ENCODE results near the gene GNPTAB. TPM values are rescaled to one million over a fixed set of nuclear protein-coding genes. Genes with fewer than 3 reads are reported as not detected.

GNPTAB gene
- total and polyA plus RNA-seq, 2 of the 13 experiments (the other 11 are each of a cell fraction or from before 2014, with no cell fraction given), result 13.6 to 19.4 TPM

DNA sequence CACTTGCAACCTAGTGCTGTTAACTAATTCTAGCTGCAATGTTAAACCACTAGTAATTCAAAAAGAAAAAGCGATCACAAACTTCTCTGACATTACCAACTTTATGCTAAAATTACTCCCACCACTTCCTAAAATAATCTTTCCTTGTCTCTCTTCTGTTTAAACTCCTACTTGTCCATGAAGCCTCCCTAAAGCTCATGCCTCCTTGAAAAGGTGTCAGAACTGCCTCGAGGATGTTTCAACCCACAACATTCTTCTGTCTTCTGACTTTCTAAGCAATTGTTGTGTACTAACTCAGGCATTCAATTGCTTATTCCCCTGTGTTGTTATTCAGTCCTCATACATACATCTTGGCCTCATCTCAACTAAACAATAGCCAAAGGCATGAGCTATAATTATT is 5.9 kb downstream of the GNPTAB start (continued):
- TF ChIP-seq, protein P1, sequence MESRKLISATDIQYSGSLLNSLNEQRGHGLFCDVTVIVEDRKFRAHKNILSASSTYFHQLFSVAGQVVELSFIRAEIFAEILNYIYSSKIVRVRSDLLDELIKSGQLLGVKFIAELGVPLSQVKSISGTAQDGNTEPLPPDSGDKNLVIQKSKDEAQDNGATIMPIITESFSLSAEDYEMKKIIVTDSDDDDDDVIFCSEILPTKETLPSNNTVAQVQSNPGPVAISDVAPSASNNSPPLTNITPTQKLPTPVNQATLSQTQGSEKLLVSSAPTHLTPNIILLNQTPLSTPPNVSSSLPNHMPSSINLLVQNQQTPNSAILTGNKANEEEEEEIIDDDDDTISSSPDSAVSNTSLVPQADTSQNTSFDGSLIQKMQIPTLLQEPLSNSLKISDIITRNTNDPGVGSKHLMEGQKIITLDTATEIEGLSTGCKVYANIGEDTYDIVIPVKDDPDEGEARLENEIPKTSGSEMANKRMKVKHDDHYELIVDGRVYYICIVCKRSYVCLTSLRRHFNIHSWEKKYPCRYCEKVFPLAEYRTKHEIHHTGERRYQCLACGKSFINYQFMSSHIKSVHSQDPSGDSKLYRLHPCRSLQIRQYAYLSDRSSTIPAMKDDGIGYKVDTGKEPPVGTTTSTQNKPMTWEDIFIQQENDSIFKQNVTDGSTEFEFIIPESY (CRISPR knock-in tag; IDR thresholded peaks at IDR 0.05), result no peak

DNA sequence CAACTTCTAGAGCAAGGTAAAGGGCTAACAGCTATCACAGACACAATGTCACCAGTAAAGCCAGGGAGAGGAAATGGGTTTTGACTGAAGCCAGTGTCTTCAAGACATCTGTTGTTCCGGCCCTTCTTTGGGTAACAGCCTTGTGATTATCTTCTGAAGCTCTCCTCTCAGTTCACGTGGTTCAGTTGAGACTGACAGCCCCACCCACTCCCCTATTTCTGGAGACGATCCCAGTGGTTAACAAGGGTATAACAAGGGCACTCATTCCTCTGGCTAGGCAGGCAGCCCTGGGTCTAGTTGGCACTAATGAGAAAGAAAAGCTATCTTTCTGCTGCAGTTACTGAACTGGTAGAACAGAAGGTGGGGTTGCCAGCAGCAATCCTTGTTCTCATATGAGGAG is 6.9 kb downstream of the GNPTAB start:
- H3K4me2 ChIP-seq (ENCODE audit: low read depth, low read length), result no peak overlapping the region
- FAIRE-seq, result no peak
- H3K4me1 ChIP-seq (ENCODE audit: insufficient read depth, low read length), result peaks cover 14% of the 10 kb centered on the region
- H3K27me3 ChIP-seq (ENCODE audit: control insufficient read depth in 1 of 2, insufficient read depth in 2 of 2, low read length in 2 of 2), result no peaks in the 10 kb centered on the region
- intact Hi-C loops (cut with micrococcal nuclease; ENCODE audit: unreplicated experiment), result no loop called here
- no peak overlapping the region for H3K27ac ChIP-seq (ENCODE audit: extremely low read length, insufficient read depth, low read length)
- H3K36me3 ChIP-seq (replicated peaks in 1 of 2; ENCODE audit: control insufficient read depth in 1 of 2, insufficient read depth in 2 of 2, low read length in 2 of 2), result no peaks in the 10 kb centered on the region
- TF ChIP-seq ZNF331 (CRISPR knock-in tag; IDR thresholded peaks at IDR 0.05) (no peak), NR1H2 (CRISPR knock-in tag; IDR thresholded peaks at IDR 0.05; ENCODE audit: borderline replicate concordance, low read depth) (no peak), ZNF326 (CRISPR knock-in tag; IDR thresholded peaks at IDR 0.05; ENCODE audit: borderline replicate concordance) (no peak), ZNF34 (CRISPR knock-in tag; IDR thresholded peaks at IDR 0.05; ENCODE audit: borderline replicate concordance) (no peak)
- H3K4me3 ChIP-seq (replicated peaks in 1 of 3; ENCODE audit: insufficient read depth in 1 of 3, low read depth in 2 of 3, low read length in 3 of 3), result no peak overlapping the region
- H4K20me1 ChIP-seq (ENCODE audit: insufficient read depth, low read length), result no peaks in the 10 kb centered on the region
- peak; percentile 90 for ATAC-seq
- CTCF ChIA-PET (ENCODE audit: low intra/inter-chr PET ratio, low total read pairs), result no interaction called here
- WGBS (ENCODE audit: low lambda C conversion rate), result 63% methylated on average over 3 of the region's 3 CpGs
- in situ Hi-C loops (cut with HindIII; ENCODE audit: extremely low pct_ligation_motif_present, low pct_unique_long_range_greater_than_20kb), result no loop called here
- H3K79me2 ChIP-seq (ENCODE audit: insufficient read depth, low read length), result no peaks in the 10 kb centered on the region
- H3K9ac ChIP-seq (ENCODE audit: insufficient read depth, low read depth, low read length), result no peak overlapping the region
- H2AFZ ChIP-seq (ENCODE audit: low read length), result no peak overlapping the region
- BruUV-seq (replicated peaks), result no TSS peak
- H3K9me3 ChIP-seq (ENCODE audit: low read length), result no peaks in the 10 kb centered on the region
- POLR2A ChIA-PET, result no interaction called here
- peak; percentile 21 for DNase-seq (ENCODE audit: low spot score)

DNA sequence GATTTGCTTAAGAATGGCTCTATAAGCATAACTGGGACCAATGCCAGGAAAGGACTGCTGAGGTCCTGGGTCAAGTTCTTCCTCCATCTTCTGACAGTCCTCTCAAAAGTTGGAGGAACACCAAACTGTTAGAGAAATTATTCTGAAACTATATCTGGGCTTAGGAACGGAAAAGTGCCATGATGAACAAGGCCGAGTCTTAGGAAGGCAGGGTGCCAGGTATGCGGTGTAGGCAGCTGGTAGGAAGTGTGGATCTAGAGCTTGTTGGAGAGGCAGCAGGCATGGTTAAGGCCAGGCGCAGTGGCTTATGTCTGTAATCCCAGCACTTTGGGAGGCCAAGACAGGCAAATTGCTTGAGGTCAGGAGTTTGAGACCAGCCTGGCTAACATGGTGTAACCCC is 7.7 kb downstream of the GNPTAB start:
- CTCF ChIA-PET (ENCODE audit: low intra/inter-chr PET ratio, low total read pairs), result no interaction called here
- Histone ChIP-seq H3K27me3 (ENCODE audit: control insufficient read depth in 1 of 2, insufficient read depth in 2 of 2, low read length in 2 of 2) (no peaks in the 10 kb centered on the region), H3K4me2 (ENCODE audit: low read depth, low read length) (no peak overlapping the region), H3K79me2 (ENCODE audit: insufficient read depth, low read length) (no peaks in the 10 kb centered on the region), H3K36me3 (replicated peaks in 1 of 2; ENCODE audit: control insufficient read depth in 1 of 2, insufficient read depth in 2 of 2, low read length in 2 of 2) (no peaks in the 10 kb centered on the region), H3K27ac (ENCODE audit: extremely low read length, insufficient read depth, low read length) (no peak overlapping the region), H3K9ac (ENCODE audit: insufficient read depth, low read depth, low read length) (no peak overlapping the region), H2AFZ (ENCODE audit: low read length) (no peak overlapping the region), H4K20me1 (ENCODE audit: insufficient read depth, low read length) (no peaks in the 10 kb centered on the region), H3K4me3 (replicated peaks in 1 of 3; ENCODE audit: insufficient read depth in 1 of 3, low read depth in 2 of 3, low read length in 3 of 3) (no peak overlapping the region), H3K9me3 (ENCODE audit: low read length) (no peaks in the 10 kb centered on the region), H3K4me1 (ENCODE audit: insufficient read depth, low read length) (peaks cover 7% of the 10 kb centered on the region; the same call in 1 of the 2 replicates)
- DNase-seq (ENCODE audit: low spot score), result no peak
- in situ Hi-C loops (cut with HindIII; ENCODE audit: extremely low pct_ligation_motif_present, low pct_unique_long_range_greater_than_20kb), result no loop called here
- 97% methylated on average over 4 of the region's 4 CpGs for WGBS (ENCODE audit: low lambda C conversion rate)
- POLR2A ChIA-PET, result no interaction called here
- no peak for FAIRE-seq
- no peak for ATAC-seq
- BruUV-seq (replicated peaks), result no TSS peak
- intact Hi-C loops (cut with micrococcal nuclease; ENCODE audit: unreplicated experiment), result no loop called here
- TF ChIP-seq HMGA1 (CRISPR knock-in tag; conservative IDR thresholded peaks at IDR 0.05), result no peak
- no peak for TF ChIP-seq ETV5 (CRISPR knock-in tag; IDR thresholded peaks at IDR 0.05; ENCODE audit: borderline replicate concordance)
- TF ChIP-seq, protein P2, sequence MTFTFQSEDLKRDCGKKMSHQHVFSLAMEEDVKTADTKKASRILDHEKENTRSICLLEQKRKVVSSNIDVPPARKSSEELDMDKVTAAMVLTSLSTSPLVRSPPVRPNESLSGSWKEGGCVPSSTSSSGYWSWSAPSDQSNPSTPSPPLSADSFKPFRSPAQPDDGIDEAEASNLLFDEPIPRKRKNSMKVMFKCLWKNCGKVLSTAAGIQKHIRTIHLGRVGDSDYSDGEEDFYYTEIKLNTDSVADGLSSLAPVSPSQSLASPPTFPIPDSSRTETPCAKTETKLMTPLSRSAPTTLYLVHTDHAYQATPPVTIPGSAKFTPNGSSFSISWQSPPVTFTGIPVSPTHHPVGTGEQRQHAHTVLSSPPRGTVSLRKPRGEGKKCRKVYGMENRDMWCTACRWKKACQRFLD (CRISPR knock-in tag; IDR thresholded peaks at IDR 0.05; ENCODE audit: borderline replicate concordance), result no peak
- no peak for TF ChIP-seq RARA (CRISPR knock-in tag; IDR thresholded peaks at IDR 0.05)
- no peak for TF ChIP-seq ZNF331 (CRISPR knock-in tag; IDR thresholded peaks at IDR 0.05)
- no peak for TF ChIP-seq MZF1 (CRISPR knock-in tag; IDR thresholded peaks at IDR 0.05; ENCODE audit: borderline replicate concordance)
- TF ChIP-seq TOPORS (CRISPR knock-in tag; IDR thresholded peaks at IDR 0.05), result no peak
- no peak for TF ChIP-seq GABPB1 (CRISPR knock-in tag; IDR thresholded peaks at IDR 0.05)
- TF ChIP-seq, protein P3, sequence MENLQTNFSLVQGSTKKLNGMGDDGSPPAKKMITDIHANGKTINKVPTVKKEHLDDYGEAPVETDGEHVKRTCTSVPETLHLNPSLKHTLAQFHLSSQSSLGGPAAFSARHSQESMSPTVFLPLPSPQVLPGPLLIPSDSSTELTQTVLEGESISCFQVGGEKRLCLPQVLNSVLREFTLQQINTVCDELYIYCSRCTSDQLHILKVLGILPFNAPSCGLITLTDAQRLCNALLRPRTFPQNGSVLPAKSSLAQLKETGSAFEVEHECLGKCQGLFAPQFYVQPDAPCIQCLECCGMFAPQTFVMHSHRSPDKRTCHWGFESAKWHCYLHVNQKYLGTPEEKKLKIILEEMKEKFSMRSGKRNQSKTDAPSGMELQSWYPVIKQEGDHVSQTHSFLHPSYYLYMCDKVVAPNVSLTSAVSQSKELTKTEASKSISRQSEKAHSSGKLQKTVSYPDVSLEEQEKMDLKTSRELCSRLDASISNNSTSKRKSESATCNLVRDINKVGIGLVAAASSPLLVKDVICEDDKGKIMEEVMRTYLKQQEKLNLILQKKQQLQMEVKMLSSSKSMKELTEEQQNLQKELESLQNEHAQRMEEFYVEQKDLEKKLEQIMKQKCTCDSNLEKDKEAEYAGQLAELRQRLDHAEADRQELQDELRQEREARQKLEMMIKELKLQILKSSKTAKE (CRISPR knock-in tag; IDR thresholded peaks at IDR 0.05; ENCODE audit: borderline replicate concordance), result no peak
